HCT116 (cell line): ENCODE data around the gene ATP6V1G1. TPM values are rescaled to one million over a fixed set of nuclear protein-coding genes. Genes with fewer than 3 reads are reported as not detected.

Experiments used
- ATAC-seq: fragments of 200-7000 bp; cut with Tn5 transposase; 2 replicates; pipeline ENCODE4 v1.9.1; 2020; ENCODE audit warnings: mild to moderate bottlenecking, moderate library complexity
- BruUV-seq: library from RNA; stranded (reverse); fragments of 400-500 nt; replicated peaks from 2 replicates; lab custom pipeline; 2021; lab: Mats Ljungman, UMichigan
- CTCF ChIA-PET: fragments of 300-600 bp; sonication (Branson Sonifier 250); formaldehyde crosslinking; loops from one replicate; lab custom pipeline; 2021; ENCODE audit warnings: antibody characterized with exemption; lab: Charles Lee
- POLR2A ChIA-PET: fragments of 300-600, 350-600 bp; sonication (Branson Sonifier 250); formaldehyde crosslinking; loops from one replicate; lab custom pipeline; 2021; ENCODE audit warnings: antibody characterized with exemption; lab: Charles Lee
- RAD21 ChIA-PET, 2 experiments: fragments of 300-600 bp; sonication (Branson Sonifier 250); formaldehyde crosslinking; loops; one replicate each; lab custom pipeline; 2023; ENCODE audit warnings: low total read pairs in 2 of 2; ENCODE audit not compliant: uncharacterized antibody in 2 of 2, unreplicated experiment in 2 of 2, low non-redundant PET in 1 of 2; lab: Charles Lee
- DNase-seq: peaks from one replicate; pipeline ENCODE4 v3.0.0-alpha.2; 2010; ENCODE audit warnings: low read depth, low spot score
- H2AFZ ChIP-seq: fragments of 200-600 bp; shearing (Covaris generic), sonication (generic); 2 replicates; pipeline ENCODE4 v1.6.1; 2017; ENCODE audit warnings: low read depth, mixed run types, mixed read lengths, antibody characterized with exemption, low read length; ENCODE audit not compliant: poor library complexity, severe bottlenecking
- H3K27ac ChIP-seq: 2 replicates; pipeline ENCODE4 v1.5.1; 2012; ENCODE audit warnings: low read depth, low read length
- H3K27me3 ChIP-seq: fragments of 200-600 bp; sonication (generic); 2 replicates; pipeline ENCODE4 v1.6.1; 2016; ENCODE audit warnings: mixed run types, low read length, mixed read lengths; ENCODE audit not compliant: insufficient read depth
- H3K36me3 ChIP-seq, 2 experiments: fragments of 200-500 bp in 1 of 2; fragments of 200-600 bp in 1 of 2; sonication (Bioruptor generic) in 1 of 2; sonication (generic) in 1 of 2; 2 replicates each; pipeline versions ENCODE4 v1.5.1 to v1.6.1; 2014 to 2016; ENCODE audit warnings: low read length in 2 of 2, inconsistent platforms in 1 of 2, mixed read lengths in 1 of 2, mixed run types in 1 of 2; ENCODE audit not compliant: insufficient read depth in 2 of 2, control insufficient read depth in 1 of 2
- H3K4me1 ChIP-seq, 2 experiments: fragments of 200-600 bp in 1 of 2; sonication (generic) in 1 of 2; 2 replicates each; pipeline versions ENCODE4 v1.5.1 to v1.6.1; 2012 to 2017; ENCODE audit warnings: low read length in 2 of 2, inconsistent platforms in 1 of 2, mild to moderate bottlenecking in 1 of 2, mixed read lengths in 1 of 2, mixed run types in 1 of 2, moderate library complexity in 1 of 2; ENCODE audit not compliant: insufficient read depth in 2 of 2, control insufficient read depth in 1 of 2
- H3K4me2 ChIP-seq: fragments of 200-600 bp; sonication (generic); 2 replicates; pipeline ENCODE4 v1.6.1; 2017; ENCODE audit warnings: mixed run types, low read length, mixed read lengths
- H3K4me3 ChIP-seq, 2 experiments: fragments of 200-600 bp in 1 of 2; sonication (generic) in 1 of 2; replicated peaks in 1 of 2; 2 replicates each; pipeline ENCODE4 v1.5.1; 2011 to 2016; ENCODE audit warnings: low read length in 2 of 2, control low read depth in 1 of 2, low read depth in 1 of 2, mild to moderate bottlenecking in 1 of 2, mixed read lengths in 1 of 2, mixed run types in 1 of 2
- H3K79me2 ChIP-seq: fragments of 200-600 bp; sonication (generic); 2 replicates; pipeline ENCODE4 v1.6.1; 2017; ENCODE audit warnings: mild to moderate bottlenecking, mixed run types, low read length, moderate library complexity, mixed read lengths; ENCODE audit not compliant: insufficient read depth
- H3K9ac ChIP-seq: fragments of 200-600 bp; sonication (generic); 2 replicates; pipeline ENCODE4 v1.6.1; 2016; ENCODE audit warnings: low read length, mixed read lengths
- H3K9me2 ChIP-seq: fragments of 200-600 bp; sonication (generic), shearing (Covaris generic); 2 replicates; pipeline ENCODE4 v1.6.1; 2017; ENCODE audit warnings: mixed run types, mild to moderate bottlenecking, moderate library complexity; ENCODE audit not compliant: insufficient read depth
- H3K9me3 ChIP-seq, 2 experiments: fragments of 200-500 bp in 1 of 2; fragments of 200-600 bp in 1 of 2; sonication (Bioruptor generic) in 1 of 2; sonication (generic) in 1 of 2; 2 replicates each; pipeline ENCODE4 v1.6.1; 2014 to 2017; ENCODE audit warnings: low read length in 2 of 2, mixed read lengths in 2 of 2, inconsistent platforms in 1 of 2, low read depth in 1 of 2, mild to moderate bottlenecking in 1 of 2, mixed run types in 1 of 2, moderate library complexity in 1 of 2; ENCODE audit not compliant: control insufficient read depth in 1 of 2, insufficient read depth in 1 of 2
- H4K20me1 ChIP-seq: fragments of 200-600 bp; sonication (generic), shearing (Covaris generic); 2 replicates; pipeline ENCODE4 v1.6.1; 2017; ENCODE audit warnings: mixed run types, mild to moderate bottlenecking, moderate library complexity; ENCODE audit not compliant: insufficient read depth
- ATF3 ChIP-seq: IDR thresholded peaks from 2 replicates; pipeline ENCODE4 v1.6.1; 2012
- CBX3 ChIP-seq: IDR thresholded peaks from 2 replicates; pipeline ENCODE4 v1.6.1; 2012; ENCODE audit warnings: low read depth
- CEBPB ChIP-seq: IDR thresholded peaks from 2 replicates; pipeline ENCODE4 v1.6.1; 2012; ENCODE audit warnings: low read depth
- CTCF ChIP-seq, 3 experiments: fragments of 200-600 bp in 1 of 3; sonication (generic) in 1 of 3; IDR thresholded peaks in 2 of 3; conservative IDR thresholded peaks in 1 of 3; 2 replicates each; pipeline ENCODE4 v1.5.1; 2012 to 2017; ENCODE audit warnings: low read depth in 2 of 3, low read length in 2 of 3, antibody characterized with exemption in 1 of 3, borderline replicate concordance in 1 of 3, control low read depth in 1 of 3, mild to moderate bottlenecking in 1 of 3, mixed read lengths in 1 of 3, mixed run types in 1 of 3, moderate library complexity in 1 of 3; ENCODE audit not compliant: insufficient read depth in 1 of 3
- EGR1 ChIP-seq: IDR thresholded peaks from 2 replicates; pipeline ENCODE4 v1.6.1; 2012; ENCODE audit warnings: low read depth
- ELF1 ChIP-seq: IDR thresholded peaks from 2 replicates; pipeline ENCODE4 v1.6.1; 2012; ENCODE audit warnings: low read depth, borderline replicate concordance
- EZH2 ChIP-seq: fragments of 200-600 bp; sonication (generic); IDR thresholded peaks from 2 replicates; pipeline ENCODE4 v1.6.1; 2017; ENCODE audit warnings: antibody characterized with exemption, mixed run types
- EZH2phosphoT487 ChIP-seq: fragments of 200-600 bp; IDR thresholded peaks from 2 replicates; pipeline ENCODE4 v1.6.1; 2018; ENCODE audit warnings: antibody characterized with exemption, borderline replicate concordance
- FOSL1 ChIP-seq: IDR thresholded peaks from 2 replicates; pipeline ENCODE4 v1.6.1; 2012; ENCODE audit warnings: low read depth
- POLR2A ChIP-seq: IDR thresholded peaks from 2 replicates; pipeline ENCODE4 v1.7.0; 2011; ENCODE audit warnings: borderline replicate concordance; ENCODE audit not compliant: insufficient read depth, insufficient read length; ENCODE audit errors: extremely low read depth
- POLR2AphosphoS5 ChIP-seq: IDR thresholded peaks from 2 replicates; pipeline ENCODE4 v1.6.1; 2011; ENCODE audit warnings: mild to moderate bottlenecking, low read depth, low read length, moderate library complexity
- RAD21 ChIP-seq: IDR thresholded peaks from 2 replicates; pipeline ENCODE4 v1.6.1; 2012; ENCODE audit warnings: low read depth, mild to moderate bottlenecking
- SIN3A ChIP-seq: IDR thresholded peaks from 2 replicates; pipeline ENCODE4 v1.6.1; 2012; ENCODE audit warnings: low read depth
- SP1 ChIP-seq: IDR thresholded peaks from 2 replicates; pipeline ENCODE4 v1.6.1; 2012; ENCODE audit warnings: low read depth
- SRF ChIP-seq: IDR thresholded peaks from 2 replicates; pipeline ENCODE4 v1.6.1; 2012; ENCODE audit warnings: low read depth
- YY1 ChIP-seq: IDR thresholded peaks from 2 replicates; pipeline ENCODE4 v1.6.1; 2011; ENCODE audit warnings: low read length, low read depth, moderate library complexity, mild to moderate bottlenecking; ENCODE audit not compliant: insufficient replicate concordance; ENCODE audit errors: extremely low read depth
- ZBTB33 ChIP-seq: IDR thresholded peaks from 2 replicates; pipeline ENCODE4 v1.6.1; 2011; ENCODE audit warnings: mild to moderate bottlenecking, low read length, moderate library complexity; ENCODE audit not compliant: insufficient replicate concordance; ENCODE audit errors: extremely low read depth
- ZFX ChIP-seq: fragments of 450-650 bp; IDR thresholded peaks from 2 replicates; pipeline ENCODE4 v1.6.1; 2017
- ZNF274 ChIP-seq: fragments of 200-500 bp; sonication (Bioruptor generic); IDR thresholded peaks from 2 replicates; pipeline ENCODE4 v1.6.1; 2014; ENCODE audit warnings: mild to moderate bottlenecking, low read depth, low read length, inconsistent platforms
- intact Hi-C: fragments of 100-400 bp; cut with micrococcal nuclease; formaldehyde crosslinking; loops from 2 replicates; pipeline ENCODE4 v1.10.0; 2022
- total RNA-seq: library from RNA; stranded (reverse); gene quantifications from one replicate; pipeline ENCODE4 v1.2.1, GENCODE V29; 2021; ENCODE audit not compliant: unreplicated experiment

The ATP6V1G1 gene
- total RNA-seq, 1 experiment from 2014 or later, result 72.3 TPM

GRCh38 chr9:114613087-114613486 is 25.5 kb downstream of the ATP6V1G1 start (continued):
- TF ChIP-seq POLR2AphosphoS5 (no peak), SRF (no peak), ATF3 (no peak), ELF1 (no peak), EGR1 (no peak), ZBTB33 (no peak), CBX3 (no peak), YY1 (no peak)

- no peak overlapping the region for H3K27ac ChIP-seq
- ChIA-PET CTCF (interaction anchor here (0.9 kb wide), 1 partner anchor 110 kb away, joined by 3 read pairs; no protein-coding TSS in a partner anchor), RAD21 (no interaction called here)
- H3K79me2 ChIP-seq, result peaks cover 8% of the 10 kb centered on the region; the same call in 1 of the 2 replicates
- no peak overlapping the region for H3K9ac ChIP-seq
- intact Hi-C loops, result no loop called here
- no peak overlapping the region for H2AFZ ChIP-seq
- no peak overlapping the region for H3K4me2 ChIP-seq
- H3K9me3 ChIP-seq, result no peaks in the 10 kb centered on the region
- H3K4me3 ChIP-seq, result no peak overlapping the region
- no peak for ATAC-seq
- H3K27me3 ChIP-seq, result no peaks in the 10 kb centered on the region
- TF ChIP-seq POLR2A (no peak), CEBPB (no peak), ZFX (no peak), FOSL1 (no peak), EZH2 (no peak), SP1 (no peak), CTCF (IDR thresholded peaks at IDR 0.05 in 2 of 3, conservative IDR thresholded peaks at IDR 0.05 in 1 of 3; ENCODE audit: borderline replicate concordance in 1 of 3, insufficient read depth in 1 of 3, low read depth in 2 of 3, low read length in 2 of 3) (no peak), EZH2phosphoT487 (no peak), SIN3A (no peak), SRF (no peak), POLR2AphosphoS5 (no peak), ZNF274 (no peak), ATF3 (no peak), RAD21 (no peak)
- TF ChIP-seq, all 23 proteins: peak for 0
- Histone ChIP-seq H4K20me1 (no peaks in the 10 kb centered on the region), H3K4me1 (peaks cover 11 to 24% of the 10 kb centered on the region in 2 experiments), H3K36me3 (no peaks in the 10 kb centered on the region; a peak in 1 of 4 replicates), H3K9me2 (no peaks in the 10 kb centered on the region)
- no TSS peak for BruUV-seq
- POLR2A ChIA-PET, result interaction anchor here (2.4 kb wide), 1 partner anchor 26 kb away, joined by 7 read pairs; the partner anchor contains the start of gene ATP6V1G1
- DNase-seq, result no peak
Measured at GRCh38 chr9:114613919-114614318, 26.4 kb downstream of the ATP6V1G1 start.
